ENCODE results near the gene TEP1. TPM values are rescaled to one million over a fixed set of nuclear protein-coding genes. Genes with fewer than 3 reads are reported as not detected.
A peak's percentile ranks its signal among the peaks of the same experiment; 100 is the strongest.

Gene TEP1
- total and polyA plus RNA-seq, 2 experiments from 2014 or later: 3.0 to 8.5 TPM

DNA sequence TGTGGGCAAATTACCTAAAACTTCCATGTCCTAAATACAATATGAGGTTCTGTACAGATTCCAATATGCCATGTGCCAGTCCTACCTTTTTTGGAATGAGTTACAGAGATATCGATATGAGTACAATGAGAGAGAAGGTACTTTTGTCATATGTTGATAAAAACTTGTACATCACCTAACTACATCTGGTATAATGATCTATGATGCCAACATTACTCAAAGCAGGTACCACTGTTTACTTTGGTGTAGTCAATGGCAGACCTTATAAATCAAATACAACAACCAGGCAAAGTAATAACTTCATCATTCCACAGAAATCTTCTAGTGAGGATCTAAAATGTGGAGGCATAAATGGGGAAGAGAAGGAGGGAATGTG lies 12.7 kb downstream of the TEP1 start:
- ATAC-seq: no peak
- Mint-ChIP-seq H3K36me3 (ENCODE audit: low read depth) (peaks cover 27% of the 10 kb centered on the region), H3K27ac (peak overlapping the region; percentile 43; the same call in 1 of the 2 replicates), H3K27me3 (ENCODE audit: insufficient read depth, low read depth, poor library complexity) (peaks cover 3% of the 10 kb centered on the region), H3K4me3 (no peak overlapping the region), H3K9me3 (no peaks in the 10 kb centered on the region), H3K4me1 (no peaks in the 10 kb centered on the region)
- DNase-seq (ENCODE audit: low spot score): no peak
- Histone ChIP-seq H3K79me2 (replicated peaks; ENCODE audit: insufficient read depth) (no peaks in the 10 kb centered on the region), H3K27me3 (ENCODE audit: insufficient read depth) (no peaks in the 10 kb centered on the region), H3K4me1 (ENCODE audit: insufficient read depth) (no peaks in the 10 kb centered on the region), H3K4me2 (no peak overlapping the region), H3K27ac (ENCODE audit: low read depth) (no peak overlapping the region), H3K4me3 (no peak overlapping the region), H3F3A (replicated peaks; ENCODE audit: low read depth) (no peaks in the 10 kb centered on the region), H3K9me2 (ENCODE audit: insufficient read depth) (no peaks in the 10 kb centered on the region), H3K36me3 (ENCODE audit: insufficient read depth) (no peaks in the 10 kb centered on the region; the same call in 1 of the 2 replicates), H4K20me1 (replicated peaks; ENCODE audit: insufficient read depth) (peaks cover 3% of the 10 kb centered on the region; the same call in 1 of the 2 replicates), H2AFZ (no peak overlapping the region)
- TF ChIP-seq, protein P1, sequence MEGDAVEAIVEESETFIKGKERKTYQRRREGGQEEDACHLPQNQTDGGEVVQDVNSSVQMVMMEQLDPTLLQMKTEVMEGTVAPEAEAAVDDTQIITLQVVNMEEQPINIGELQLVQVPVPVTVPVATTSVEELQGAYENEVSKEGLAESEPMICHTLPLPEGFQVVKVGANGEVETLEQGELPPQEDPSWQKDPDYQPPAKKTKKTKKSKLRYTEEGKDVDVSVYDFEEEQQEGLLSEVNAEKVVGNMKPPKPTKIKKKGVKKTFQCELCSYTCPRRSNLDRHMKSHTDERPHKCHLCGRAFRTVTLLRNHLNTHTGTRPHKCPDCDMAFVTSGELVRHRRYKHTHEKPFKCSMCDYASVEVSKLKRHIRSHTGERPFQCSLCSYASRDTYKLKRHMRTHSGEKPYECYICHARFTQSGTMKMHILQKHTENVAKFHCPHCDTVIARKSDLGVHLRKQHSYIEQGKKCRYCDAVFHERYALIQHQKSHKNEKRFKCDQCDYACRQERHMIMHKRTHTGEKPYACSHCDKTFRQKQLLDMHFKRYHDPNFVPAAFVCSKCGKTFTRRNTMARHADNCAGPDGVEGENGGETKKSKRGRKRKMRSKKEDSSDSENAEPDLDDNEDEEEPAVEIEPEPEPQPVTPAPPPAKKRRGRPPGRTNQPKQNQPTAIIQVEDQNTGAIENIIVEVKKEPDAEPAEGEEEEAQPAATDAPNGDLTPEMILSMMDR (conservative IDR thresholded peaks at IDR 0.05; ENCODE audit: low read depth in 2 of 2): no peak

DNA sequence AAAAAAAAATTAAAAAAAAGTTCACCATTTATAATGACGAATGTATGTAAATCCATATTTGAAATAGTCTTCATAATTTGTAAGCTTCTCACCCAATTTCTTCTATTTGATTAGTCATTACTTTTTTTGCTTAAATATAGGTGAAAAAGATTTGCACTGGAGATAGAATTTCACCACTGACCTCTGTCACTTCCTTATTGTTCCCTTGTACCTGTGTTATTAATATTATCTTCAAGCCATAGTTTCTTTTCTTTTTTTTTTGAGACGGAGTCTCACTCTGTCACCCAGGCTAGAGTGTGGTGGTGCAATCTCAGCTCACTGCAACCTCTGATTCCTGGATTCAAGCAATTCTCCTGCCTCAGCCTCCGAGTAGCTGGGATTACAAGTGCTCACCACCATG lies 15.8 kb downstream of the TEP1 start:
- peaks cover 12% of the 10 kb centered on the region for H3K36me3 Mint-ChIP-seq (ENCODE audit: low read depth)
- no peak overlapping the region for H3K4me3 Mint-ChIP-seq
- no peaks in the 10 kb centered on the region for H3K4me1 Mint-ChIP-seq
- Histone ChIP-seq H3K27ac (ENCODE audit: low read depth) (no peak overlapping the region), H3F3A (replicated peaks; ENCODE audit: low read depth) (no peaks in the 10 kb centered on the region), H4K20me1 (replicated peaks; ENCODE audit: insufficient read depth) (no peaks in the 10 kb centered on the region), H3K27me3 (ENCODE audit: insufficient read depth) (no peaks in the 10 kb centered on the region), H2AFZ (no peak overlapping the region), H3K4me2 (no peak overlapping the region), H3K9me2 (ENCODE audit: insufficient read depth) (no peaks in the 10 kb centered on the region), H3K4me3 (no peak overlapping the region), H3K36me3 (ENCODE audit: insufficient read depth) (no peaks in the 10 kb centered on the region; the same call in none of the 2 replicates), H3K4me1 (ENCODE audit: insufficient read depth) (no peaks in the 10 kb centered on the region), H3K79me2 (replicated peaks; ENCODE audit: insufficient read depth) (no peaks in the 10 kb centered on the region)
- no peak for DNase-seq (ENCODE audit: low spot score)
- no peak for ATAC-seq
- H3K27ac Mint-ChIP-seq: no peak overlapping the region
- H3K27me3 Mint-ChIP-seq (ENCODE audit: insufficient read depth, low read depth, poor library complexity): peaks cover 2% of the 10 kb centered on the region
- H3K9me3 Mint-ChIP-seq: no peaks in the 10 kb centered on the region
- TF ChIP-seq, protein P1 (conservative IDR thresholded peaks at IDR 0.05; ENCODE audit: low read depth in 2 of 2): no peak
- TF ChIP-seq, protein P2, sequence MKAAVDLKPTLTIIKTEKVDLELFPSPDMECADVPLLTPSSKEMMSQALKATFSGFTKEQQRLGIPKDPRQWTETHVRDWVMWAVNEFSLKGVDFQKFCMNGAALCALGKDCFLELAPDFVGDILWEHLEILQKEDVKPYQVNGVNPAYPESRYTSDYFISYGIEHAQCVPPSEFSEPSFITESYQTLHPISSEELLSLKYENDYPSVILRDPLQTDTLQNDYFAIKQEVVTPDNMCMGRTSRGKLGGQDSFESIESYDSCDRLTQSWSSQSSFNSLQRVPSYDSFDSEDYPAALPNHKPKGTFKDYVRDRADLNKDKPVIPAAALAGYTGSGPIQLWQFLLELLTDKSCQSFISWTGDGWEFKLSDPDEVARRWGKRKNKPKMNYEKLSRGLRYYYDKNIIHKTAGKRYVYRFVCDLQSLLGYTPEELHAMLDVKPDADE (IDR thresholded peaks at IDR 0.05): no peak
- TF ChIP-seq POLR2AphosphoS5 (IDR thresholded peaks at IDR 0.05; ENCODE audit: low read depth) (no peak), CREB1 (CRISPR knock-in tag; IDR thresholded peaks at IDR 0.05; ENCODE audit: low read depth) (no peak), EZH2 (IDR thresholded peaks at IDR 0.05; ENCODE audit: low read depth, unreplicated experiment) (no peak), ZNF114 (CRISPR knock-in tag; IDR thresholded peaks at IDR 0.05) (no peak), ZNF331 (CRISPR knock-in tag; IDR thresholded peaks at IDR 0.05; ENCODE audit: low read depth) (no peak)
- TF ChIP-seq, protein P3, sequence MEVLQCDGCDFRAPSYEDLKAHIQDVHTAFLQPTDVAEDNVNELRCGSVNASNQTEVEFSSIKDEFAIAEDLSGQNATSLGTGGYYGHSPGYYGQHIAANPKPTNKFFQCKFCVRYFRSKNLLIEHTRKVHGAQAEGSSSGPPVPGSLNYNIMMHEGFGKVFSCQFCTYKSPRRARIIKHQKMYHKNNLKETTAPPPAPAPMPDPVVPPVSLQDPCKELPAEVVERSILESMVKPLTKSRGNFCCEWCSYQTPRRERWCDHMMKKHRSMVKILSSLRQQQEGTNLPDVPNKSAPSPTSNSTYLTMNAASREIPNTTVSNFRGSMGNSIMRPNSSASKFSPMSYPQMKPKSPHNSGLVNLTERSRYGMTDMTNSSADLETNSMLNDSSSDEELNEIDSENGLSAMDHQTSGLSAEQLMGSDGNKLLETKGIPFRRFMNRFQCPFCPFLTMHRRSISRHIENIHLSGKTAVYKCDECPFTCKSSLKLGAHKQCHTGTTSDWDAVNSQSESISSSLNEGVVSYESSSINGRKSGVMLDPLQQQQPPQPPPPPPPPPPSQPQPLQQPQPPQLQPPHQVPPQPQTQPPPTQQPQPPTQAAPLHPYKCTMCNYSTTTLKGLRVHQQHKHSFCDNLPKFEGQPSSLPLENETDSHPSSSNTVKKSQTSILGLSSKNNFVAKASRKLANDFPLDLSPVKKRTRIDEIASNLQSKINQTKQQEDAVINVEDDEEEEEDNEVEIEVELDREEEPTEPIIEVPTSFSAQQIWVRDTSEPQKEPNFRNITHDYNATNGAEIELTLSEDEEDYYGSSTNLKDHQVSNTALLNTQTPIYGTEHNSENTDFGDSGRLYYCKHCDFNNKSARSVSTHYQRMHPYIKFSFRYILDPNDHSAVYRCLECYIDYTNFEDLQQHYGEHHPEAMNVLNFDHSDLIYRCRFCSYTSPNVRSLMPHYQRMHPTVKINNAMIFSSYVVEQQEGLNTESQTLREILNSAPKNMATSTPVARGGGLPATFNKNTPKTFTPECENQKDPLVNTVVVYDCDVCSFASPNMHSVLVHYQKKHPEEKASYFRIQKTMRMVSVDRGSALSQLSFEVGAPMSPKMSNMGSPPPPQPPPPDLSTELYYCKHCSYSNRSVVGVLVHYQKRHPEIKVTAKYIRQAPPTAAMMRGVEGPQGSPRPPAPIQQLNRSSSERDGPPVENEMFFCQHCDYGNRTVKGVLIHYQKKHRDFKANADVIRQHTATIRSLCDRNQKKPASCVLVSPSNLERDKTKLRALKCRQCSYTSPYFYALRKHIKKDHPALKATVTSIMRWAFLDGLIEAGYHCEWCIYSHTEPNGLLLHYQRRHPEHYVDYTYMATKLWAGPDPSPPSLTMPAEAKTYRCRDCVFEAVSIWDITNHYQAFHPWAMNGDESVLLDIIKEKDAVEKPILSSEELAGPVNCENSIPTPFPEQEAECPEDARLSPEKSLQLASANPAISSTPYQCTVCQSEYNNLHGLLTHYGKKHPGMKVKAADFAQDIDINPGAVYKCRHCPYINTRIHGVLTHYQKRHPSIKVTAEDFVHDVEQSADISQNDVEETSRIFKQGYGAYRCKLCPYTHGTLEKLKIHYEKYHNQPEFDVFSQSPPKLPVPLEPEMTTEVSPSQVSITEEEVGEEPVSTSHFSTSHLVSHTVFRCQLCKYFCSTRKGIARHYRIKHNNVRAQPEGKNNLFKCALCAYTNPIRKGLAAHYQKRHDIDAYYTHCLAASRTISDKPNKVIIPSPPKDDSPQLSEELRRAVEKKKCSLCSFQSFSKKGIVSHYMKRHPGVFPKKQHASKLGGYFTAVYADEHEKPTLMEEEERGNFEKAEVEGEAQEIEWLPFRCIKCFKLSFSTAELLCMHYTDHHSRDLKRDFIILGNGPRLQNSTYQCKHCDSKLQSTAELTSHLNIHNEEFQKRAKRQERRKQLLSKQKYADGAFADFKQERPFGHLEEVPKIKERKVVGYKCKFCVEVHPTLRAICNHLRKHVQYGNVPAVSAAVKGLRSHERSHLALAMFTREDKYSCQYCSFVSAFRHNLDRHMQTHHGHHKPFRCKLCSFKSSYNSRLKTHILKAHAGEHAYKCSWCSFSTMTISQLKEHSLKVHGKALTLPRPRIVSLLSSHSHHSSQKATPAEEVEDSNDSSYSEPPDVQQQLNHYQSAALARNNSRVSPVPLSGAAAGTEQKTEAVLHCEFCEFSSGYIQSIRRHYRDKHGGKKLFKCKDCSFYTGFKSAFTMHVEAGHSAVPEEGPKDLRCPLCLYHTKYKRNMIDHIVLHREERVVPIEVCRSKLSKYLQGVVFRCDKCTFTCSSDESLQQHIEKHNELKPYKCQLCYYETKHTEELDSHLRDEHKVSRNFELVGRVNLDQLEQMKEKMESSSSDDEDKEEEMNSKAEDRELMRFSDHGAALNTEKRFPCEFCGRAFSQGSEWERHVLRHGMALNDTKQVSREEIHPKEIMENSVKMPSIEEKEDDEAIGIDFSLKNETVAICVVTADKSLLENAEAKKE (CRISPR knock-in tag; IDR thresholded peaks at IDR 0.05): no peak
